Renal cortical epithelial cell (primary cell): ENCODE measurements around the gene PFKM. TPM values are rescaled to one million over a fixed set of nuclear protein-coding genes. Genes with fewer than 3 reads are reported as not detected.

ENCODE experiments used
- DNase-seq: peaks from one replicate; pipeline ENCODE4 v3.0.0-alpha.2; 2011; ENCODE audit warnings: low read depth
- total RNA-seq: library from RNA; depleted of rRNA; stranded (reverse); fragments of >200 nt; gene quantifications from 2 replicates; pipeline ENCODE4 v1.2.3, GENCODE V29; 2014

PFKM gene
- total RNA-seq, 1 donor from 2014 or later, result 79.3 TPM

- peak; percentile 95 for DNase-seq
Measured at GRCh38 chr12:48157018-48157888, 38.1 kb downstream of the PFKM start, which contains the start of gene ASB8. TSS of gene ASB8 (minus strand) at chr12:48157515. CDS start at chr12:48153496, 4,019 bp downstream.

- no peak for DNase-seq
Measured at GRCh38 chr12:48157889-48158370, 38.8 kb downstream of the PFKM start.

- DNase-seq, result no peak
Measured at GRCh38 chr12:48160046-48160445, 40.9 kb downstream of the PFKM start.

DNA sequence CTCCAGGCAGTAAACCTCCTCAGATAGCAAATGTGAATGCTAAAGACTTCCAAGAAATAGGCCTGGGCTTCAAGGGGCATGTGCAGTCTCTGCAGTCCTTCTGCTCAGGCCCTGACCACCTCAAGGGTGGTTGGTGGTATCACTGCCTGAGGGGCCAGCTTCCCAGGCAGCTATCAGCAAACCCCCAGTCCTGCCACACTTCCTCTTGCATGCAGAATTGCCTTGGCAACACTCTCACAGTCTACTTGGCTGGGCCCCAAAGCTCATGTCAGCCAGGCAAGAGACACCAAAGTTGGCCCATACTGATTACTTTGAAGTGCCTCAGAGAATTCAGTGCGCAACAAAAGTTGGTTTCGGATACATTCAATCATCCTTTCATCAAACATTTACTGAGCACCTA is 41.6 kb downstream of the PFKM start:
- no peak for DNase-seq

- no peak for DNase-seq
Measured at GRCh38 chr12:48163150-48163747, 44.1 kb downstream of the PFKM start.

- DNase-seq, result no peak
Measured at GRCh38 chr12:48164451-48164850, 45.3 kb downstream of the PFKM start.

GRCh38 chr12:48165089-48165981 is 46.2 kb downstream of the PFKM start:
- DNase-seq, result peak; percentile 63

DNA sequence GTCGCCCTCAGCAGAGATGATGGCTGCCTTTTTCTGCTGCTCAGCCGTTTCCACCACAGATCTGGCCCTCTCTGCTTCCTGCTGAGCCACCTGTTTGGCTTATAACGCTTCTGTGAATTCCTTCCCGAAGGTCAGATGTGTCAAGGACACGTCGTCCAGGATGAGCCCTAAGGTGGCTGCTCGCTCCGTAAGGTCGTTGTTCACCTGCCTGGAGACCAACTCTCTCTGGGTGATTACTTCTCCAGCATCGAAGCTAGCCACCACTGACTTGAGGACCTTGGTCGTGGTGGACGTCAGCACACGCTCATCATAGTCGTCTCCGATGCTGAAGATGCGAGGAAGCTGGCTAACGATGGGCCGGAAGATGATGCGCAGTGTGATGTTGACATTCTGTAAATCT is 49.8 kb downstream of the PFKM start:
- no peak for DNase-seq

DNA sequence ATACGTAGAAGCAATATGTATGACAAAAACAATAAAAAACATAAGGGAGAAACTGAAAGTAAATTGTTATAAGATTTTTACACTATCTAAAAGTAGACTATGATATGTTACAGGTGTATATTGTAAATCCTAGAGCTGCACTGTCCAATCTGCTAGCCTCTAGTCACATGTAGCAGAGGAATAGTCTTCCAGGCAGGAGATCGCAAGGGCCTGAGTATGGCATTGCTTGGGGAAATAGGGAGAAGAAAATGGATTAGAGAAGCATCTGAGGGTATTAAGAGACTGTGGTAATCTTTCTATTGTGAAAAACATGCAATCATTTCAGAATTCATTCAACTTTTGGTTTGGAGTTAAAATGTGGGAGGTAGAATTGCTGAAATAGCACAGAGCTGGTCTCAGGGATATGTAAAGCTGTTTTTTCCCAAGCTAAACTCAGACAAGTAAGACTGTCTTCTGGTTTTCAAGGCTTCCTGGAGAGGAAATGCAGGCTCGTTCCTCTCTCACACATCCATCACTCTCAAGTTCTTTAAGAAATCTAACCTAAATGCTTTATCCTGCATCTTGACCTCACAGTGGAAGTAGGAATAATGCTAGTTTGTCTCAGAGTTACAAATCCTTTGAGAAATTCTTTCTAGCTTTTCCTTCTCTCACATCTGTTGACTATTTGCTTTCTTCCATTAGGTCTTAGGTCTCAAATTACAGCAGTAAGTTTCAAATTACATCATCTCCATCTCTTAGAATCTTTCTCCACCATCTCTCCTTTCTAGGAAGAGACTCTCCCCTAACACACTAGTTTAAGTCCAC is 56.7 kb downstream of the PFKM start:
- DNase-seq, result no peak

DNA sequence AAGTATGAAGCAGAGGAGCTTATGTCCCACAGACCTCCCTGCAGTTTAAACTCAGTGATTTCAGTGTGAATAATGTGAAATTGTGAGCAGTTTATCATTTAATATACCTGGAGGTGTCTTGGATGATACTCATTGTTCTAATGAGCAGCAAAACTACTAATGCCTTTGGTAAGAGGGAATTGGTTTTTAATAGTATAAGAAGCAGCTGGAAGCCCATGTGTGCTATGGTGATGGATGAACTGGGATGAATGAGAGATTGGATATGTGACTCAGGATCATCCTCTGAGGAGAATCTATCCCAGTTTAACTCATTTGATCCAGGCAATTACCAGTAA is 57.2 kb downstream of the PFKM start:
- DNase-seq, result no peak

DNA sequence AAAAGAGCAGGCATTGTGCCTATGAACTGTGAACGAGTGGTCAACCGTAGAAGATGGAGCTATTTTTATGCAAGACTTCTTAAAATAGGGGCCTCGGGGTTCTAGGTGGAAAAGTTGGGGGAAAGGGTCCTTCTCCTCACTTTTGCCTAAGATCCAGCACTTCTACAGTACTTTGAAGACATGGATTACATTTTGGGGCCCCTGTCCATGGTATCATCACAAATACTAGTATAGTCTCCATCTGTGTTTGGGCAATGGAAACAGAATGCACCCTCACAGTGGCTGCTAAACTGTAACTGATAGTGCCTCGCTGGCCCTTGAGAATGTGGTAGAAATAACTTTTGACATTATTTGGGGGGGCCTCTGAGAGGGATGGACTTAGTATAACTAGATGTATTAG is 58.8 kb downstream of the PFKM start:
- no peak for DNase-seq

GRCh38 chr12:48179466-48179865 is 60.3 kb downstream of the PFKM start:
- DNase-seq, result no peak

GRCh38 chr12:48180424-48180823 is 61.3 kb downstream of the PFKM start:
- no peak for DNase-seq

DNA sequence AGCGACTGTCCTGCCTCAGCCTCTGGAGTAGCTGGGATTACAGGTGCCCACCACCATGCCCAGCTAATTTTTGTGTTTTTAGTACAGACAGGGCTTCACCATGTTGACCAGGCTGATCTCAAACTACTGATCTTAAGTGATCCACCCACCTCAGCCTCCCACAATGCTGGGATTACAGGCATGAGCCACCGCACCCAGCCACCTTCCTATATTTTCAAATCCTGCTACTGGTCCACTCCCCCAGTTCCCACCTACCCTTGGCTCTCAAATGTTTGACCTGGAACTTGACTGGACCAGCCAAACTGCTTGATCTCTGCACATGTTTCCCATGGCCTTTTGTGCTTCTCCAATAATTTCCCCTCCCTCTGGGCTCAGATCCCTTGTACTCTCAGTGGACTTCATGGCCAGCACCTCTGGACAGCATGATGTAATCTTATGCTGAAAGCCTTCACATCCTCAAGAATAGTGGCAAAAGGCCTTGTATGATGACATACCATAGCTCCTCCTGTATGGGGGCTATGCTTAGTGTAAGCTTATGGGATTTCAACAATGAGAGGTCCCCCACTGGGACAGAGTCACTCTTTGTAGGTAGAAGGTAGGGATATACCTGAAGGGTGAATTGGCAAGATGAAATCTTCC is 61.8 kb downstream of the PFKM start:
- no peak for DNase-seq

- no peak for DNase-seq
Measured at GRCh38 chr12:48182631-48183030, 63.5 kb downstream of the PFKM start.

GRCh38 chr12:48183091-48183875 is 64.1 kb downstream of the PFKM start, which contains the start of gene CCDC184:
TSS of gene CCDC184 (plus strand) at chr12:48183644. CDS start at chr12:48184123, 479 bp downstream.
- DNase-seq, result peak; percentile 37

- no peak for DNase-seq
Measured at GRCh38 chr12:48183876-48184548, 64.8 kb downstream of the PFKM start.

GRCh38 chr12:48184549-48184922 is 65.4 kb downstream of the PFKM start:
- DNase-seq, result no peak

DNA sequence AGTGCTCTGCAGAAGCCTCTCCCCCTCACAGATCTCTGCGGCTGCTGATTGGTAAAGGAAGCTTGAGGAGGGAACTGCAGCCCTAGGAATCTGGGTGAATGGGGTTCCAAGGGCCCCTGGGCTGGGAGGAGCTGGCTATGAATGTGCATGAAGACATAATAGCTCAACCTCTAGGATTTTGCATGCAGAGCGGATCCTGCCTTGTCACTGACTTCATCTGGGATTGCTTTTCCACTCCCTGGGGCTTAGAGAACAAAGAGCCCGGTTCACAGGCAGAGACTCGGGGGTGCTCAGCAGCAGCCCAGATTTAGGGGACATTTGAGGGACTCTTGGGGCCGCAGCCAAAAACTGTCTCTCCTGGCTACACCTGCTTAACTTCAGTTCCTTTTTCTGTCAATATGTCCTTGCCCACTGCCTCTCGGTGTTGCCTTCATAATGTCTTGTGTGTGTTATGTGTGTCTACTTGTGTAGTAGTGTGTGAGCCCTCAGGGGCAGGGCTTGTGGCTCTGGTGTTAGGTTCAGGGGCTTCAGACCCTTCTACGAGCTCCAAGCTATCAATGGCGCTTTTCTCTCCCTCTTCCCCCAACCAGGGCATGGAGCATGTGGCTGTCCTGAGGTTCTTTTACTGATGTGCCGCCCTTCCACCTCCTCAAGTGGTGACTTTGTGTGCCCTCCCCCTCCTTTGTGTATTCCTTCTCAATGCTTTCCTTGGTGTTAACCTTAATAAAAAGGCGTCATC is 66.2 kb downstream of the PFKM start:
- DNase-seq, result no peak
